Ishikawa (cell line): Measurements from ENCODE around the gene SEMA3E.

Source experiments
- CEBPB ChIP-seq: IDR thresholded peaks from 2 replicates; pipeline ENCODE4 v1.6.1; 2012
- CREB1 ChIP-seq: IDR thresholded peaks from 2 replicates; pipeline ENCODE4 v1.6.1; 2012; ENCODE audit warnings: low read depth
- EGR1 ChIP-seq: IDR thresholded peaks from 2 replicates; pipeline ENCODE4 v1.6.1; 2012
- EP300 ChIP-seq: IDR thresholded peaks from 2 replicates; pipeline ENCODE4 v1.6.1; 2012; ENCODE audit warnings: borderline replicate concordance
- FOXM1 ChIP-seq: IDR thresholded peaks from 2 replicates; pipeline ENCODE4 v1.6.1; 2012; ENCODE audit warnings: low read depth, borderline replicate concordance
- MAX ChIP-seq: IDR thresholded peaks from 2 replicates; pipeline ENCODE4 v1.6.1; 2012
- NFIC ChIP-seq: IDR thresholded peaks from 2 replicates; pipeline ENCODE4 v1.6.1; 2012
- RAD21 ChIP-seq: IDR thresholded peaks from 2 replicates; pipeline ENCODE4 v1.6.1; 2012; ENCODE audit warnings: low read depth
- REST ChIP-seq: IDR thresholded peaks from 2 replicates; pipeline ENCODE4 v1.6.1; 2012; ENCODE audit warnings: low read depth, mild to moderate bottlenecking
- TAF1 ChIP-seq: IDR thresholded peaks from 2 replicates; pipeline ENCODE4 v1.6.1; 2012; ENCODE audit warnings: low read depth, mild to moderate bottlenecking
- TCF12 ChIP-seq: IDR thresholded peaks from 2 replicates; pipeline ENCODE4 v1.6.1; 2012; ENCODE audit warnings: low read depth
- USF1 ChIP-seq: IDR thresholded peaks from 2 replicates; pipeline ENCODE4 v1.6.1; 2012
- YY1 ChIP-seq: IDR thresholded peaks from 2 replicates; pipeline ENCODE4 v1.6.1; 2012; ENCODE audit warnings: low read depth
- ZBTB7A ChIP-seq: IDR thresholded peaks from 2 replicates; pipeline ENCODE4 v1.6.1; 2012; ENCODE audit warnings: low read depth

GRCh38 chr7:83640240-83640639, 8.7 kb downstream of the SEMA3E start:
- TF ChIP-seq TAF1 (no peak), RAD21 (no peak), REST (no peak), YY1 (no peak), FOXM1 (no peak), EP300 (no peak), MAX (no peak), ZBTB7A (no peak), TCF12 (no peak), CREB1 (no peak), NFIC (no peak), EGR1 (no peak), USF1 (no peak), CEBPB (no peak)
